Measurements from ENCODE around the gene OTUB2. TPM values are rescaled to one million over a fixed set of nuclear protein-coding genes. Genes with fewer than 3 reads are reported as not detected.

OTUB2 gene
- total RNA-seq, 1 experiment from 2014 or later: 22.2 TPM

- no peak for TF ChIP-seq CTCF (IDR thresholded peaks at IDR 0.05; ENCODE audit: unreplicated experiment)
- Mint-ChIP-seq H3K27ac (ENCODE audit: unreplicated experiment) (no peak overlapping the region), H3K4me1 (ENCODE audit: low read depth, unreplicated experiment) (no peaks in the 10 kb centered on the region), H3K4me3 (ENCODE audit: low read depth, unreplicated experiment) (no peak overlapping the region), H3K9me3 (ENCODE audit: low read depth, unreplicated experiment) (no peaks in the 10 kb centered on the region), H3K27me3 (ENCODE audit: unreplicated experiment) (no peaks in the 10 kb centered on the region), H3K36me3 (ENCODE audit: insufficient read depth, unreplicated experiment) (peaks cover 64% of the 10 kb centered on the region)
- no TSS peak for BruUV-seq (replicated peaks)
- intact Hi-C loops (cut with micrococcal nuclease; ENCODE audit: unreplicated experiment): no loop called here
- DNase-seq: no peak
- CTCF ChIA-PET: no interaction called here
Measured at GRCh38 chr14:94045101-94045500, 19.0 kb downstream of the OTUB2 start.

- no TSS peak for BruUV-seq (replicated peaks)
- H3K4me3 Mint-ChIP-seq (ENCODE audit: low read depth, unreplicated experiment): no peak overlapping the region
- H3K9me3 Mint-ChIP-seq (ENCODE audit: low read depth, unreplicated experiment): no peaks in the 10 kb centered on the region
- H3K27ac Mint-ChIP-seq (ENCODE audit: unreplicated experiment): no peak overlapping the region
- no peaks in the 10 kb centered on the region for H3K27me3 Mint-ChIP-seq (ENCODE audit: unreplicated experiment)
- CTCF ChIA-PET: no interaction called here
- no peak for TF ChIP-seq CTCF (IDR thresholded peaks at IDR 0.05; ENCODE audit: unreplicated experiment)
- H3K4me1 Mint-ChIP-seq (ENCODE audit: low read depth, unreplicated experiment): no peaks in the 10 kb centered on the region
- intact Hi-C loops (cut with micrococcal nuclease; ENCODE audit: unreplicated experiment): no loop called here
- peaks cover 64% of the 10 kb centered on the region for H3K36me3 Mint-ChIP-seq (ENCODE audit: insufficient read depth, unreplicated experiment)
- no peak for DNase-seq
Measured at GRCh38 chr14:94045563-94046345, 19.6 kb downstream of the OTUB2 start.

- Mint-ChIP-seq H3K9me3 (ENCODE audit: low read depth, unreplicated experiment) (no peaks in the 10 kb centered on the region), H3K4me3 (ENCODE audit: low read depth, unreplicated experiment) (no peak overlapping the region), H3K36me3 (ENCODE audit: insufficient read depth, unreplicated experiment) (peaks cover 67% of the 10 kb centered on the region), H3K27me3 (ENCODE audit: unreplicated experiment) (no peaks in the 10 kb centered on the region), H3K4me1 (ENCODE audit: low read depth, unreplicated experiment) (no peaks in the 10 kb centered on the region), H3K27ac (ENCODE audit: unreplicated experiment) (no peak overlapping the region)
- intact Hi-C loops (cut with micrococcal nuclease; ENCODE audit: unreplicated experiment): no loop called here
- CTCF ChIA-PET: no interaction called here
- no peak for TF ChIP-seq CTCF (IDR thresholded peaks at IDR 0.05; ENCODE audit: unreplicated experiment)
- BruUV-seq (replicated peaks): no TSS peak
- no peak for DNase-seq
Measured at GRCh38 chr14:94046696-94047250, 20.6 kb downstream of the OTUB2 start.

GRCh38 chr14:94047581-94047980 is 21.4 kb downstream of the OTUB2 start:
- BruUV-seq (replicated peaks): no TSS peak
- H3K27me3 Mint-ChIP-seq (ENCODE audit: unreplicated experiment): no peaks in the 10 kb centered on the region
- no peaks in the 10 kb centered on the region for H3K4me1 Mint-ChIP-seq (ENCODE audit: low read depth, unreplicated experiment)
- intact Hi-C loops (cut with micrococcal nuclease; ENCODE audit: unreplicated experiment): no loop called here
- H3K9me3 Mint-ChIP-seq (ENCODE audit: low read depth, unreplicated experiment): no peaks in the 10 kb centered on the region
- peaks cover 69% of the 10 kb centered on the region for H3K36me3 Mint-ChIP-seq (ENCODE audit: insufficient read depth, unreplicated experiment)
- H3K4me3 Mint-ChIP-seq (ENCODE audit: low read depth, unreplicated experiment): no peak overlapping the region
- CTCF ChIA-PET: no interaction called here
- TF ChIP-seq CTCF (IDR thresholded peaks at IDR 0.05; ENCODE audit: unreplicated experiment): no peak
- H3K27ac Mint-ChIP-seq (ENCODE audit: unreplicated experiment): no peak overlapping the region
- DNase-seq: no peak

Measured in Calu3 (cell line).